MCF 10A (cell line): ENCODE data around the gene TMA7. TPM values are rescaled to one million over a fixed set of nuclear protein-coding genes. Genes with fewer than 3 reads are reported as not detected.

ENCODE experiments used
- BruUV-seq: library from RNA; stranded (reverse); fragments of 400-500 nt; replicated peaks from 2 replicates; lab custom pipeline; 2021; lab: Mats Ljungman, UMichigan
- CTCF ChIA-PET: fragments of 300-600 bp; sonication (Branson Sonifier 250); formaldehyde crosslinking; extraction: SDS; loops from one replicate; lab custom pipeline; 2021; ENCODE audit warnings: antibody characterized with exemption, inconsistent platforms; lab: Yijun Ruan, JAX
- POLR2A ChIA-PET: fragments of 300-600, 350-650 bp; sonication (Branson Sonifier 250); formaldehyde crosslinking; extraction: SDS; loops from one replicate; lab custom pipeline; 2020; ENCODE audit warnings: antibody characterized with exemption, inconsistent platforms; lab: Yijun Ruan, JAX
- DNase-seq: peaks from one replicate; pipeline ENCODE4 v3.0.0-alpha.2; 2018; ENCODE audit not compliant: unreplicated experiment
- H3K27ac Mint-ChIP-seq: one replicate; pipeline ENCODE4 v1.8.0; 2022; ENCODE audit warnings: mild to moderate bottlenecking, low read depth, mixed read lengths; ENCODE audit not compliant: unreplicated experiment
- H3K27me3 Mint-ChIP-seq: one replicate; pipeline ENCODE4 v1.8.0; 2022; ENCODE audit warnings: mixed read lengths; ENCODE audit not compliant: insufficient read depth, unreplicated experiment
- H3K36me3 Mint-ChIP-seq: one replicate; pipeline ENCODE4 v1.8.0; 2022; ENCODE audit warnings: mild to moderate bottlenecking, moderate library complexity, mixed read lengths; ENCODE audit not compliant: insufficient read depth, unreplicated experiment
- H3K4me1 Mint-ChIP-seq: one replicate; pipeline ENCODE4 v1.8.0; 2022; ENCODE audit warnings: mixed read lengths; ENCODE audit not compliant: insufficient read depth, unreplicated experiment
- H3K4me3 Mint-ChIP-seq: one replicate; pipeline ENCODE4 v1.8.0; 2022; ENCODE audit warnings: mild to moderate bottlenecking, moderate library complexity, mixed read lengths; ENCODE audit not compliant: unreplicated experiment
- H3K9me3 Mint-ChIP-seq: one replicate; pipeline ENCODE4 v1.8.0; 2022; ENCODE audit warnings: mixed read lengths; ENCODE audit not compliant: unreplicated experiment
- CTCF ChIP-seq: fragments of 200-600 bp; IDR thresholded peaks from one replicate; pipeline ENCODE4 v1.8.0; 2022; ENCODE audit warnings: antibody characterized with exemption, mild to moderate bottlenecking; ENCODE audit not compliant: unreplicated experiment
- intact Hi-C: fragments of 100-400 bp; cut with micrococcal nuclease; formaldehyde crosslinking; loops from 2 replicates; pipeline ENCODE4 v1.14.1; 2022
- total RNA-seq: library from RNA; stranded (reverse); gene quantifications from 2 replicates; pipeline ENCODE4 v1.2.3, GENCODE V29; 2022

TMA7 gene
- total RNA-seq, 1 experiment from 2014 or later: 356 TPM

GRCh38 chr3:48446425-48447193, 6.6 kb downstream of the TMA7 start, which contains the start of gene ATRIP:
Gene ATRIP (plus strand): TSS chr3:48446737. CDS start chr3:48446846, 109 bp downstream.
- Mint-ChIP-seq H3K27me3 (no peaks in the 10 kb centered on the region), H3K4me3 (peak within 1 kb of the TSS; percentile 96), H3K4me1 (peaks cover 25% of the 10 kb centered on the region), H3K27ac (peak within 1 kb of the TSS; percentile 73), H3K36me3 (peaks cover 52% of the 10 kb centered on the region), H3K9me3 (no peaks in the 10 kb centered on the region)
- DNase-seq: peak; percentile 87
- POLR2A ChIA-PET: interaction anchor here (0.6 to 6.0 kb wide), 36 partner anchors 10 to 583 kb away, joined by 3 to 61 read pairs (median 4); partner anchors contain the start of genes CDC25A, IMPDH2, IP6K2 and PFKFB4
- CTCF ChIA-PET: interaction anchor here (0.6 to 4.7 kb wide), 11 partner anchors 10 to 579 kb away, joined by 3 to 57 read pairs (median 3); no protein-coding TSS in a partner anchor
- no peak for TF ChIP-seq CTCF
- intact Hi-C loops: loop anchor here (5.0 kb wide), 1 partner anchor 101 kb away; no protein-coding TSS in a partner anchor
- no TSS peak for BruUV-seq

DNA sequence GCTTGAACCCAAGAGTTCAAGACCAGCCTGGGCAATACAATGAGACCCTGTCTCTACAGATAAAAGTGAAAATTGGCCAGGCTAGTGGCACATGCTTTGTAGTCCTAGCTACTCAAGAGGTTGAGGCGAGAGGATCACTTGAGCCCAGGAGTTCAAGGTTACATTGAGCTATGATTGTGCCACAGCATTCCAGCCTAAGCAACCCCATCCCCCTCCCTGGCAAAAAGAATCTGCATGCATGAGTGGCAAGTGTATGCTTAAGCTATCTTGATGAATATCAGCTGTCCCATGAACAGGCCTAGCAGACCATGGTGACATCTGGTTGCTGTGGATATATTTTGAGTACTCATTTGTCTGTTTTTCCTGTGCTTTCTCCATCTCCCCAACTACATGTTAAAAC, 11.2 kb downstream of the TMA7 start:
- Mint-ChIP-seq H3K27me3 (no peaks in the 10 kb centered on the region), H3K4me3 (no peak overlapping the region), H3K4me1 (peaks cover 16% of the 10 kb centered on the region), H3K36me3 (peaks cover 52% of the 10 kb centered on the region), H3K9me3 (no peaks in the 10 kb centered on the region), H3K27ac (no peak overlapping the region)
- BruUV-seq: no TSS peak
- CTCF ChIA-PET: interaction anchor here (0.8 to 2.4 kb wide), 5 partner anchors 11 to 107 kb away, joined by 3 to 10 read pairs (median 6); partner anchors contain the start of genes CCDC51 and TMA7
- TF ChIP-seq CTCF: no peak
- POLR2A ChIA-PET: interaction anchor here (0.8 to 1.9 kb wide), 3 partner anchors 11 to 15 kb away, joined by 4 to 8 read pairs (median 5); partner anchors contain the start of genes CCDC51 and TMA7
- DNase-seq: no peak
- intact Hi-C loops: no loop called here

DNA sequence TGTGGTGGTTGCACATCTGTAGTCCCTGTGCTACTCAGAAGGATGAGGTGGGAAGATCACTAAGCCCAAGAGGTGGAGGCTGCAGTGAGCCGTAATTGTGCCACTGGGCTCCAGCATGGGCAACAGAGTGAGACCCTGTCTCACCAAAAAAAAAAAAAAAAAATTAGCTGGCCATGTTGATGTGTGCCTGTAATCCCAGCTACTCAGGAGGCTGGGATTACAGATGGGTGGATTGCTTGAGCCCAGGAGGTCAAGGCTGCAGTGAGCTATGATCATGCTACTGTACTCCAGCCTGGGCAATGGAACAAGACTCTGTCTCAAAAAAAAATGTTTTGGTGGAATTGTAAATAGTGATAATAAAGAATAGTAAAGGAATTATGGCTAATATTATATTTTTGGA, 16.4 kb downstream of the TMA7 start:
- ChIA-PET CTCF (interaction anchor here (1.6 to 2.0 kb wide), 2 partner anchors 9 to 20 kb away, joined by 6 read pairs; partner anchors contain the start of gene ATRIP), POLR2A (interaction anchor here (0.9 to 1.5 kb wide), 2 partner anchors 10 to 26 kb away, joined by 3 to 4 read pairs; partner anchors contain the start of gene PLXNB1)
- TF ChIP-seq CTCF: no peak
- no peak overlapping the region for H3K4me3 Mint-ChIP-seq
- DNase-seq: no peak
- H3K9me3 Mint-ChIP-seq: no peaks in the 10 kb centered on the region
- H3K4me1 Mint-ChIP-seq: no peaks in the 10 kb centered on the region
- no peaks in the 10 kb centered on the region for H3K27me3 Mint-ChIP-seq
- no peak overlapping the region for H3K27ac Mint-ChIP-seq
- no TSS peak for BruUV-seq
- intact Hi-C loops: no loop called here
- peaks cover 64% of the 10 kb centered on the region for H3K36me3 Mint-ChIP-seq

DNA sequence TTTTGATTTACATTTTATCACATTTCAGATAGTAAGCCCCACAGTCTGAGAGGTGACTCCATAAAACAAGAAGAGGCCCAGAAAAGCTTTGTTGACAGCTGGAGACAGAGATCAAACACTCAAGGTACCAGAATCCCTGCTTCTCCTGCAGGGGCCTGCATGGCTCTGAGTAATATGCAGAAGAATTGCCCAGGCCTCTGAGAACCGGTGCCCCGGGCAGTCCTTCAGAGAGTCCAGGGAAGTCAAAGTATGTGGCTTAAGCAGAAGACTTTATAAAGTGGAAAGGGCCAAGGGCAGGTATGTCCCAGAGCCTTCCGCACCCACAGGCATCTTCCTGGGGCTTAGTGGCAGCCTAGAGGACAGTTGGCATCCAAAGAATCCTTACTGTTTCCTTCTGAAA, 19.3 kb downstream of the TMA7 start:
- Mint-ChIP-seq H3K36me3 (peaks cover 47% of the 10 kb centered on the region), H3K4me3 (no peak overlapping the region), H3K27me3 (no peaks in the 10 kb centered on the region), H3K27ac (no peak overlapping the region), H3K9me3 (no peaks in the 10 kb centered on the region), H3K4me1 (no peaks in the 10 kb centered on the region)
- ChIA-PET CTCF (interaction anchor here (0.6 kb wide), 1 partner anchor 591 kb away, joined by 3 read pairs; no protein-coding TSS in a partner anchor), POLR2A (interaction anchor here (2.2 kb wide), 1 partner anchor 13 kb away, joined by 12 read pairs; the partner anchor contains the start of gene ATRIP)
- DNase-seq: no peak
- intact Hi-C loops: no loop called here
- TF ChIP-seq CTCF: no peak
- BruUV-seq: no TSS peak
